Mesodermal cell (in vitro differentiated cells): ENCODE measurements around the gene CTXN3.

Experiments
- H3K27ac ChIP-seq: 2 replicates; pipeline ENCODE4 v1.7.0; 2013; ENCODE audit warnings: mild to moderate bottlenecking, low read depth, low read length, moderate library complexity; ENCODE audit not compliant: severe bottlenecking
- H3K36me3 ChIP-seq: 2 replicates; pipeline ENCODE4 v1.7.1; 2013; ENCODE audit warnings: mild to moderate bottlenecking, low read length, moderate library complexity; ENCODE audit not compliant: control insufficient read depth, insufficient read depth
- H3K4me1 ChIP-seq: one replicate; pipeline ENCODE4 v1.7.1; 2013; ENCODE audit warnings: mild to moderate bottlenecking, low read length; ENCODE audit not compliant: insufficient read depth, control insufficient read depth, poor library complexity, severe bottlenecking
- H3K4me3 ChIP-seq: 2 replicates; pipeline ENCODE4 v1.7.0; 2013; ENCODE audit warnings: low read length, control low read depth, mild to moderate bottlenecking; ENCODE audit not compliant: insufficient read depth, poor library complexity, severe bottlenecking; ENCODE audit errors: extremely low read depth
- H3K9me3 ChIP-seq: 2 replicates; pipeline ENCODE4 v1.7.1; 2013; ENCODE audit warnings: mild to moderate bottlenecking, low read length, moderate library complexity; ENCODE audit not compliant: control insufficient read depth
- WGBS, 2 experiments: methylation state at CpG; one replicate each; pipeline ENCODE4 v1.1.5; 2013; ENCODE audit warnings: missing lambda C conversion rate in 2 of 2; ENCODE audit not compliant: insufficient coverage in 2 of 2; 5-methylcytosine and 5-hydroxymethylcytosine counted together

CTXN3 gene

GRCh38 chr5:127612441-127613141 lies 36.3 kb upstream of the CTXN3 start:
- Histone ChIP-seq H3K4me3 (no peak overlapping the region), H3K27ac (no peak overlapping the region), H3K9me3 (no peaks in the 10 kb centered on the region), H3K4me1 (peaks cover 13% of the 10 kb centered on the region), H3K36me3 (no peaks in the 10 kb centered on the region)
- WGBS, 2 experiments: 86 to 92% methylated on average over 2 to 4 of the region's 4 CpGs

GRCh38 chr5:127615916-127616315 lies 33.0 kb upstream of the CTXN3 start:
- peak overlapping the region; percentile 30 for H3K27ac ChIP-seq
- 88 to 90% methylated on average over 2 of the region's 2 CpGs for WGBS, 2 experiments

GRCh38 chr5:127619908-127620479 lies 28.9 kb upstream of the CTXN3 start:
- Histone ChIP-seq H3K36me3 (no peaks in the 10 kb centered on the region), H3K4me3 (no peak overlapping the region), H3K9me3 (no peaks in the 10 kb centered on the region), H3K27ac (no peak overlapping the region), H3K4me1 (peaks cover 8% of the 10 kb centered on the region)
- 89 to 92% methylated on average over 3 to 4 of the region's 5 CpGs for WGBS, 2 experiments

More at GRCh38 chr5:127615916-127616315, 33.0 kb upstream of the CTXN3 start:
- H3K36me3 ChIP-seq: no peaks in the 10 kb centered on the region
- H3K4me1 ChIP-seq: peaks cover 8% of the 10 kb centered on the region
- H3K9me3 ChIP-seq: no peaks in the 10 kb centered on the region
- no peak overlapping the region for H3K4me3 ChIP-seq

- Histone ChIP-seq H3K4me3 (no peak overlapping the region), H3K27ac (no peak overlapping the region), H3K36me3 (no peaks in the 10 kb centered on the region), H3K4me1 (no peaks in the 10 kb centered on the region), H3K9me3 (no peaks in the 10 kb centered on the region)
- 91 to 100% methylated on average over 1 to 3 of the region's 4 CpGs for WGBS, 2 experiments
These were observed 27.1 kb upstream of the CTXN3 start for GRCh38 chr5:127621601-127622325.

- H3K36me3 ChIP-seq: no peaks in the 10 kb centered on the region
- no peak overlapping the region for H3K27ac ChIP-seq
- H3K4me1 ChIP-seq: no peaks in the 10 kb centered on the region
These were observed 14.9 kb upstream of the CTXN3 start for GRCh38 chr5:127634007-127634406.

GRCh38 chr5:127639828-127640227 lies 9.1 kb upstream of the CTXN3 start:
- no peaks in the 10 kb centered on the region for H3K9me3 ChIP-seq
- no peak overlapping the region for H3K27ac ChIP-seq
- H3K4me3 ChIP-seq: no peak overlapping the region
- WGBS, 2 experiments: no CpG with 5 or more reads among the region's 2 CpGs
- H3K4me1 ChIP-seq: no peaks in the 10 kb centered on the region
- H3K36me3 ChIP-seq: no peaks in the 10 kb centered on the region

More at GRCh38 chr5:127634007-127634406, 14.9 kb upstream of the CTXN3 start:
- no peak overlapping the region for H3K4me3 ChIP-seq
- H3K9me3 ChIP-seq: no peaks in the 10 kb centered on the region

- H3K4me1 ChIP-seq: no peaks in the 10 kb centered on the region
- no peak overlapping the region for H3K4me3 ChIP-seq
- H3K27ac ChIP-seq: no peak overlapping the region
- H3K36me3 ChIP-seq: no peaks in the 10 kb centered on the region
- WGBS, 2 experiments: no CpG with 5 or more reads among the region's 2 CpGs
- no peaks in the 10 kb centered on the region for H3K9me3 ChIP-seq
These were observed 5.9 kb upstream of the CTXN3 start for GRCh38 chr5:127642949-127643348.

GRCh38 chr5:127643607-127644006 lies 5.3 kb upstream of the CTXN3 start:
- no peak overlapping the region for H3K4me3 ChIP-seq
- no peak overlapping the region for H3K27ac ChIP-seq
- 83% methylated on average over 1 of the region's 1 CpG; no CpG with 5 or more reads in 1 of the 2 experiments for WGBS, 2 experiments

GRCh38 chr5:127645300-127645726 lies 3.6 kb upstream of the CTXN3 start:
- WGBS, 2 experiments: no CpG with 5 or more reads among the region's 2 CpGs

More at GRCh38 chr5:127643607-127644006, 5.3 kb upstream of the CTXN3 start:
- Histone ChIP-seq H3K36me3 (no peaks in the 10 kb centered on the region), H3K9me3 (no peaks in the 10 kb centered on the region), H3K4me1 (no peaks in the 10 kb centered on the region)

GRCh38 chr5:127647361-127647958 lies 1.4 kb upstream of the CTXN3 start:
- 94 to 100% methylated on average over 3 to 6 of the region's 8 CpGs for WGBS, 2 experiments

More at GRCh38 chr5:127645300-127645726, 3.6 kb upstream of the CTXN3 start:
- H3K4me1 ChIP-seq: peaks cover 7% of the 10 kb centered on the region
- H3K36me3 ChIP-seq: no peaks in the 10 kb centered on the region
- no peaks in the 10 kb centered on the region for H3K9me3 ChIP-seq
- H3K4me3 ChIP-seq: no peak overlapping the region
- no peak overlapping the region for H3K27ac ChIP-seq

More at GRCh38 chr5:127647361-127647958, 1.4 kb upstream of the CTXN3 start:
- no peak overlapping the region for H3K4me3 ChIP-seq
- no peak overlapping the region for H3K27ac ChIP-seq
- no peaks in the 10 kb centered on the region for H3K9me3 ChIP-seq
- H3K4me1 ChIP-seq: peaks cover 16% of the 10 kb centered on the region
- no peaks in the 10 kb centered on the region for H3K36me3 ChIP-seq
